PC-3 (cell line): ENCODE data around the gene UNC13D. TPM values are rescaled to one million over a fixed set of nuclear protein-coding genes. Genes with fewer than 3 reads are reported as not detected.

Experiments
- ATAC-seq: fragments of 200-7000 bp; cut with Tn5 transposase; 2 replicates; pipeline ENCODE4 v1.9.1; 2020; ENCODE audit warnings: mild to moderate bottlenecking, moderate library complexity
- BruUV-seq: library from RNA; stranded (reverse); fragments of 400-500 nt; replicated peaks from 2 replicates; lab custom pipeline; 2021; lab: Mats Ljungman, UMichigan
- CTCF ChIA-PET: fragments of 300-600 bp; sonication (Branson Sonifier 250); formaldehyde crosslinking; loops from one replicate; lab custom pipeline; 2022; ENCODE audit warnings: antibody characterized with exemption; lab: Charles Lee
- POLR2A ChIA-PET: fragments of 300-600 bp; sonication (Branson Sonifier 250); formaldehyde crosslinking; loops from one replicate; lab custom pipeline; 2022; ENCODE audit warnings: antibody characterized with exemption; ENCODE audit not compliant: unreplicated experiment; lab: Charles Lee
- DNase-seq: peaks from one replicate; pipeline ENCODE4 v3.0.0-alpha.2; 2015
- H2AFZ ChIP-seq: fragments of 300-600 bp; sonication (generic); 2 replicates; pipeline ENCODE4 v1.6.0; 2016; ENCODE audit warnings: antibody characterized with exemption, low read length
- H3F3A ChIP-seq: fragments of 300-600 bp; sonication (generic); one replicate; pipeline ENCODE4 v1.6.0; 2017; ENCODE audit warnings: antibody characterized with exemption, low read length, control low read depth, mild to moderate bottlenecking; ENCODE audit not compliant: unreplicated experiment
- H3K27ac ChIP-seq: fragments of 300-600 bp; sonication (generic); 2 replicates; pipeline ENCODE4 v1.5.1; 2016; ENCODE audit warnings: mild to moderate bottlenecking, low read length
- H3K27me3 ChIP-seq: fragments of 300-600 bp; sonication (generic); 2 replicates; pipeline ENCODE4 v1.6.1; 2016; ENCODE audit warnings: low read length, mixed read lengths
- H3K36me3 ChIP-seq: fragments of 300-600 bp; sonication (generic); 2 replicates; pipeline ENCODE4 v1.6.1; 2016; ENCODE audit warnings: low read depth, mixed run types, low read length, mixed read lengths
- H3K4me1 ChIP-seq: fragments of 300-600 bp; sonication (generic); 2 replicates; pipeline ENCODE4 v1.5.1; 2016; ENCODE audit warnings: low read length; ENCODE audit not compliant: insufficient read depth
- H3K4me2 ChIP-seq: fragments of 300-600 bp; sonication (generic); 2 replicates; pipeline ENCODE4 v1.6.0; 2016; ENCODE audit warnings: low read length
- H3K4me3 ChIP-seq: fragments of 300-600 bp; sonication (generic); 2 replicates; pipeline ENCODE4 v1.5.1; 2016; ENCODE audit warnings: mild to moderate bottlenecking, low read length, mixed read lengths
- H3K79me2 ChIP-seq: fragments of 300-600 bp; sonication (generic); 2 replicates; pipeline ENCODE4 v1.6.1; 2017; ENCODE audit warnings: low read length, mixed read lengths
- H3K9ac ChIP-seq: fragments of 300-600 bp; sonication (generic); 2 replicates; pipeline ENCODE4 v1.6.0; 2016; ENCODE audit warnings: mild to moderate bottlenecking, low read length
- H3K9me2 ChIP-seq: fragments of 300-600 bp; sonication (generic); replicated peaks from 2 replicates; pipeline ENCODE4 v1.6.1; 2016; ENCODE audit warnings: mixed run types, low read length, mixed read lengths
- H3K9me3 ChIP-seq: fragments of 300-600 bp; sonication (generic); 2 replicates; pipeline ENCODE4 v1.6.1; 2016; ENCODE audit warnings: low read length, mixed read lengths
- H4K20me1 ChIP-seq: fragments of 300-600 bp; sonication (generic); 2 replicates; pipeline ENCODE4 v1.6.1; 2016; ENCODE audit warnings: low read length, mixed read lengths
- EZH2 ChIP-seq: fragments of 300-600 bp; sonication (generic); IDR thresholded peaks from one replicate; pipeline ENCODE4 v1.6.1; 2017; ENCODE audit warnings: antibody characterized with exemption, mild to moderate bottlenecking, low read length; ENCODE audit not compliant: unreplicated experiment
- EZH2phosphoT487 ChIP-seq: fragments of 300-600 bp; sonication (generic); IDR thresholded peaks from 2 replicates; pipeline ENCODE4 v1.6.1; 2018; ENCODE audit warnings: mild to moderate bottlenecking, antibody characterized with exemption, low read length, borderline replicate concordance
- intact Hi-C: fragments of 100-400 bp; cut with micrococcal nuclease; formaldehyde crosslinking; loops from 2 replicates; pipeline ENCODE4 v1.9.0; 2023
- total RNA-seq: library from RNA; depleted of rRNA; stranded (reverse); fragments of >200 nt; gene quantifications from 2 replicates; pipeline ENCODE4 v1.2.3, GENCODE V29; 2014
- TF ChIP-seq, protein P1 (sequence below): fragments of 300-600 bp; sonication (generic); conservative IDR thresholded peaks from 2 replicates; pipeline ENCODE4 v1.5.1; 2017; ENCODE audit warnings: antibody characterized with exemption, low read depth, mild to moderate bottlenecking, low read length

The UNC13D gene
- total RNA-seq, 1 experiment from 2014 or later, result 43.9 TPM

DNA sequence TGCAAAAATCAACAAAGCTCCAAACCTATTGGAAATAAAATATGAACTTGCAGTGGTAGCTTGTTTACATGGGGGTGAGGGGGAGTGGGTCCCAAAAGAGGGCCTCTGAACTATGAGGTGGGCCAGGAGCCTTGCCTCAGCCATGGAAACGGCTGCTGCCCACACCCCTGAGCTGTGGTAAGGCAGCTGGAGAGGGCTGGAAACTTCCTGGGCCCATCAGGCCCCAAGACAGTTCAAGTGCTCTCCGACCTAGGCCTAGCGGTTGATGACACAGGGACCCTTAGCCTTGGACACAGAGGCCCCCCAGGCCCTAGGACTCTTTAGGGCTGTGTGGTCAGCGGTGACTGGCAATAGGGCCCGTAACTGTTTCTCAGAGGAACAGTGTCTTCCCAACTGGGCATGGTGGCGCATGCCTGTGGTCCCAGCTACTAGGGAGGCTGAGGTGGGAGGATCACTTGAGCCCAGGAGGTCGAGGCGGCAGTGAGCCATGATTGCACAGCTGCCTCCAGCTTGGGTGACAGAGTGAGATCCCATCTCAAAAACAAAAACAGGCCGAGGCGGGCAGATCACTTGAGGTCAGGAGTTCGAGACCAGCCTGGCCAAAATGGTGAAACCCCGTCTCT lies 18.3 kb downstream of the UNC13D start:
- Histone ChIP-seq H3K9ac (no peak overlapping the region), H3K4me2 (no peak overlapping the region), H3K27me3 (no peaks in the 10 kb centered on the region), H3K27ac (no peak overlapping the region), H3F3A (no peaks in the 10 kb centered on the region), H2AFZ (no peak overlapping the region), H4K20me1 (no peaks in the 10 kb centered on the region), H3K36me3 (0 out of 2 replicates have a peak, but pooled peaks cover 11% of the 10 kb centered on the region), H3K9me3 (no peaks in the 10 kb centered on the region), H3K4me1 (no peaks in the 10 kb centered on the region), H3K9me2 (no peaks in the 10 kb centered on the region), H3K79me2 (no peaks in the 10 kb centered on the region), H3K4me3 (no peak overlapping the region)
- intact Hi-C loops, result no loop called here
- ChIA-PET CTCF (no interaction called here), POLR2A (no interaction called here)
- BruUV-seq, result no TSS peak
- DNase-seq (no peak), ATAC-seq (no peak)
- TF ChIP-seq EZH2, result no peak
- no peak for TF ChIP-seq EZH2phosphoT487
- TF ChIP-seq, protein P1, sequence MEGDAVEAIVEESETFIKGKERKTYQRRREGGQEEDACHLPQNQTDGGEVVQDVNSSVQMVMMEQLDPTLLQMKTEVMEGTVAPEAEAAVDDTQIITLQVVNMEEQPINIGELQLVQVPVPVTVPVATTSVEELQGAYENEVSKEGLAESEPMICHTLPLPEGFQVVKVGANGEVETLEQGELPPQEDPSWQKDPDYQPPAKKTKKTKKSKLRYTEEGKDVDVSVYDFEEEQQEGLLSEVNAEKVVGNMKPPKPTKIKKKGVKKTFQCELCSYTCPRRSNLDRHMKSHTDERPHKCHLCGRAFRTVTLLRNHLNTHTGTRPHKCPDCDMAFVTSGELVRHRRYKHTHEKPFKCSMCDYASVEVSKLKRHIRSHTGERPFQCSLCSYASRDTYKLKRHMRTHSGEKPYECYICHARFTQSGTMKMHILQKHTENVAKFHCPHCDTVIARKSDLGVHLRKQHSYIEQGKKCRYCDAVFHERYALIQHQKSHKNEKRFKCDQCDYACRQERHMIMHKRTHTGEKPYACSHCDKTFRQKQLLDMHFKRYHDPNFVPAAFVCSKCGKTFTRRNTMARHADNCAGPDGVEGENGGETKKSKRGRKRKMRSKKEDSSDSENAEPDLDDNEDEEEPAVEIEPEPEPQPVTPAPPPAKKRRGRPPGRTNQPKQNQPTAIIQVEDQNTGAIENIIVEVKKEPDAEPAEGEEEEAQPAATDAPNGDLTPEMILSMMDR, result no peak

DNA sequence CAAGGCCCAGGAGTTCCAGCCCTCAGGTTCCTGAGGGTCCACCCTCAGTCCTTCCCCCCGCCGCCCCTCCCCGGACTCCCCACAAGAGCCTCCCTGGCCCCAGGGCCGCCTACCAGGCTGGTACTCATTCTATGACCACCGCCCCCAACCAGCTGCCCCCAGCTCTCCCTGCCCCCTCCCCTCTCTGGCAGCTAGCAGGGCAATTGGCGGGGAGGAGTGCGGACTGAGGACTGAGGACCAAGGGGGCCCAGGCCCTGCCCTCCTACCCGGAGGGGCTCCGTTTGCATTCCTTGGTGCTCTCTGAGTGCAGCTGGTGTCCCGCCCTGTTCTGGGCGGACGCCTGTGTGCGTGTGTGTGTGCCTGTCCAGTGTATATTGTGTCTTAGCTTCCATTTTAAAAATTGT lies 19.1 kb downstream of the UNC13D start:
- no TSS peak for BruUV-seq
- H3K27me3 ChIP-seq, result no peaks in the 10 kb centered on the region
- TF ChIP-seq EZH2phosphoT487 (no peak), EZH2 (no peak)
- TF ChIP-seq, protein P1, result no peak
- no peak overlapping the region for H2AFZ ChIP-seq
- H3K4me3 ChIP-seq, result no peak overlapping the region
- no peak overlapping the region for H3K9ac ChIP-seq
- DNase-seq (no peak), ATAC-seq (no peak)
- H3K27ac ChIP-seq, result no peak overlapping the region
- ChIA-PET CTCF (interaction anchor here (0.6 kb wide), 1 partner anchor 29 kb away, joined by 4 read pairs; no protein-coding TSS in a partner anchor), POLR2A (interaction anchor here (1.1 kb wide), 1 partner anchor 45 kb away, joined by 3 read pairs; a partner anchor contains a TSS)
- no peak overlapping the region for H3K4me2 ChIP-seq
- no peaks in the 10 kb centered on the region for H4K20me1 ChIP-seq
- H3K4me1 ChIP-seq, result no peaks in the 10 kb centered on the region
- H3K79me2 ChIP-seq, result no peaks in the 10 kb centered on the region
- intact Hi-C loops, result no loop called here
- no peaks in the 10 kb centered on the region for H3K9me3 ChIP-seq
- no peaks in the 10 kb centered on the region for H3F3A ChIP-seq
- no peaks in the 10 kb centered on the region for H3K9me2 ChIP-seq
- peaks cover 15% of the 10 kb centered on the region; the same call in 1 of the 2 replicates for H3K36me3 ChIP-seq

DNA sequence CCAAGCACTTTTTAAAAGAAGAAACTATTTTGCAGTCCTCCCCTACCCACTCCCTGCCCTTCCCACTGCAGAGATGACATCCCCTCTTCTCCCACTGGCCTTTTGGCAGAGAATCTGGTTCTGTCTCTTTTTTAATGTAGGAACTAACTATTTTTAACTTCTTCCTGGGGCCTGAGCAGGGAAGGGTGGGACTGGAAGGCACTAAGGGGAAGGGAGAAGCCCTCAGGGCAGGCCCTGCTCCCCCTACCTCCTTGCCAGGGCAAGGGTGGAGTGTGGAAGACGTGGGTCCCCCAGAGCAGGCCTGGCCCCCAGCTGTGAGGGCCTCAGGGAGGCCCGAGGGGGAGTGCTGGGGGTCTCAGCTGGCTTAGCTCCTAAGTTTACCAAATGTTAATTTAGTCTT lies 19.5 kb downstream of the UNC13D start:
- CTCF ChIA-PET, result interaction anchor here (0.6 kb wide), 1 partner anchor 28 kb away, joined by 4 read pairs; no protein-coding TSS in a partner anchor
- no peak for TF ChIP-seq EZH2
- TF ChIP-seq, protein P1, result no peak

More for the DNA sequence above, 19.5 kb downstream of the UNC13D start:
- DNase-seq (no peak), ATAC-seq (no peak)
- no TSS peak for BruUV-seq
- Histone ChIP-seq H3K79me2 (no peaks in the 10 kb centered on the region), H3K27me3 (no peaks in the 10 kb centered on the region), H3K9me3 (no peaks in the 10 kb centered on the region), H2AFZ (no peak overlapping the region), H3K4me3 (no peak overlapping the region), H3K36me3 (peaks cover 11% of the 10 kb centered on the region; the same call in 1 of the 2 replicates), H3K9me2 (no peaks in the 10 kb centered on the region), H4K20me1 (no peaks in the 10 kb centered on the region), H3K9ac (no peak overlapping the region), H3K27ac (no peak overlapping the region), H3K4me1 (no peaks in the 10 kb centered on the region), H3F3A (no peaks in the 10 kb centered on the region), H3K4me2 (no peak overlapping the region)
- intact Hi-C loops, result no loop called here
- POLR2A ChIA-PET, result interaction anchor here (1.1 kb wide), 1 partner anchor 45 kb away, joined by 3 read pairs; a partner anchor contains a TSS
